PFSK-1 (cell line): ENCODE measurements around the gene IGF1R.

Experiments used
- FOXP2 ChIP-seq: optimal IDR thresholded peaks from 2 replicates; pipeline ENCODE3; 2011; ENCODE audit warnings: borderline replicate concordance, control low read depth, inconsistent platforms; ENCODE audit not compliant: insufficient read depth; ENCODE audit errors: extremely low read length, extremely low read depth
- POLR2AphosphoS5 ChIP-seq: IDR thresholded peaks from 2 replicates; pipeline ENCODE4 v1.6.1; 2012; ENCODE audit warnings: low read depth, mild to moderate bottlenecking, control low read depth, low read length, moderate library complexity
- REST ChIP-seq, 2 experiments: IDR thresholded peaks; 2 replicates each; pipeline versions ENCODE4 v1.6.1 to v1.8.0; 2011 to 2012; ENCODE audit warnings: low read depth in 2 of 2, low read length in 2 of 2, control low read depth in 1 of 2, inconsistent platforms in 1 of 2, mild to moderate bottlenecking in 1 of 2, moderate library complexity in 1 of 2; ENCODE audit not compliant: insufficient read depth in 1 of 2
- SIN3A ChIP-seq: IDR thresholded peaks from 2 replicates; pipeline ENCODE4 v1.6.1; 2012; ENCODE audit warnings: mild to moderate bottlenecking, low read length, moderate library complexity, borderline replicate concordance; ENCODE audit not compliant: insufficient read depth
- TAF1 ChIP-seq: IDR thresholded peaks from 2 replicates; pipeline ENCODE4 v1.6.1; 2012; ENCODE audit warnings: low read length, control low read depth, borderline replicate concordance; ENCODE audit not compliant: insufficient read depth

IGF1R gene

DNA sequence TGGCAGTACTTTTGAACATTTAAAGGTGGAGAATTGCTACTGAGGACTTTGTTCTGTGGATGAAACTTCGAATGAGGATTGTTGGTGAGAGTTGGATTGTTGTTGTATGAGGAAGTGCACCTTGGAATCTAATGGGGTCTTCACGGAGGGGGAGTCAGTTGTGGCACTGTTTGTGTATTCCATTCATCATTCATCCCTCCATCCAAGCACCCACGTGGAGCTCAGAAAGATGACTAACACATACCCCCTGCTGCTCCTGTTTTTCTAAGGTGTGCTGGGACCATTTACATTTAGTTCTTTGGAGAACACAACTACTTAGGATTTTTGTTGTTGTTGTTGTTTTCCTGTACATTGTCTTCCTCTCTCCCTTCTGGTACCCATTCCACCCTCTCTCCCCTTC is 122.6 kb downstream of the IGF1R start:
- TF ChIP-seq SIN3A (no peak), FOXP2 (no peak), TAF1 (no peak), POLR2AphosphoS5 (no peak), REST (IDR thresholded peaks at IDR 0.05; ENCODE audit: insufficient read depth in 1 of 2, low read depth in 2 of 2, low read length in 2 of 2) (no peak)

GRCh38 chr15:98771541-98771940 is 123.2 kb downstream of the IGF1R start:
- TF ChIP-seq SIN3A: no peak
- no peak for TF ChIP-seq POLR2AphosphoS5
- TF ChIP-seq REST (IDR thresholded peaks at IDR 0.05; ENCODE audit: insufficient read depth in 1 of 2, low read depth in 2 of 2, low read length in 2 of 2): no peak
- TF ChIP-seq TAF1: no peak
- TF ChIP-seq FOXP2: no peak

GRCh38 chr15:98772895-98773294 is 124.6 kb downstream of the IGF1R start:
- TF ChIP-seq FOXP2: no peak
- TF ChIP-seq SIN3A: no peak
- TF ChIP-seq REST (IDR thresholded peaks at IDR 0.05; ENCODE audit: insufficient read depth in 1 of 2, low read depth in 2 of 2, low read length in 2 of 2): no peak
- no peak for TF ChIP-seq POLR2AphosphoS5

GRCh38 chr15:98773616-98774015 is 125.3 kb downstream of the IGF1R start:
- no peak for TF ChIP-seq TAF1
- no peak for TF ChIP-seq REST (IDR thresholded peaks at IDR 0.05; ENCODE audit: insufficient read depth in 1 of 2, low read depth in 2 of 2, low read length in 2 of 2)
- TF ChIP-seq FOXP2: no peak
- TF ChIP-seq POLR2AphosphoS5: no peak
- no peak for TF ChIP-seq SIN3A

DNA sequence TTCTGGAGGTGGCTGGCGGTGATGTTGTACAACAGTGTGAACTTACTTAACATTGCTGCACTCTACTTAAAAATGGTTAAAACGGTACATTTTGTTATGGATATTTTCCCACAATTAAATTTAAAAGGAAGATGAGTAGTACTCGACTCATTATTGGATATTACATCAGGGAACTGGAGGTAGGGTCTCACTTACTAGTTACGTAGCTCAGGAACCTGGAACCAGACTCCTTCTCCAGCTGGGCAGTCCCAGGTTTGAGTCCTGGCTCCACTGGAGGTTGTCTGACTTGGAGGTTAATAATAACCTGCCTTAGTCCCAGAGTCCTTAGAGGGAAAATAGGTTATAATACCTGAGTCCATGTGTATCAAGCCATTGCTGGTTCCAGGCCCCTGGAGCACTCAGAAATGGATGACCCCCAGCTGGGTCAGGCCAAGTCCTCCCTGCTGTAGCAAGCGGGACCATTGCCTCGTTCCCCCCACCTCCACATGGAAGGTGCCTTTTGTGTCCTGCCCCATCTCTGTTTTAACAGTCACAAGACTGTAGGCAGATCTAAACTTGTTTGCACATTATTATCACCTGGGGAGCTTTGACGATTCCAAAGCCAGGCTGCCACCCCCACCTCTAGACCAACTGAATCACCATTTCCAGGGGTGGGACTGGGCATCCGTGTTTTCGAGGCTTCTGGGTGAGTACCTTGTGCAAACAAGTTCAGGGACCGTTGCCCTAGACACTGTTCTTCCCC is 126.6 kb downstream of the IGF1R start:
- no peak for TF ChIP-seq TAF1
- no peak for TF ChIP-seq SIN3A
- no peak for TF ChIP-seq REST (IDR thresholded peaks at IDR 0.05; ENCODE audit: insufficient read depth in 1 of 2, low read depth in 2 of 2, low read length in 2 of 2)
- no peak for TF ChIP-seq FOXP2
- TF ChIP-seq POLR2AphosphoS5: no peak
